Subcutaneous abdominal adipose tissue (tissue), 5 donors: ENCODE results near the gene UFD1.

ENCODE experiments used
- H3K27ac ChIP-seq: one replicate; pipeline ENCODE4 v1.7.0; 2013; ENCODE audit warnings: low read depth, mild to moderate bottlenecking, inconsistent platforms, low read length, moderate library complexity
- H3K27me3 ChIP-seq, 5 donors: one replicate each; pipeline ENCODE4 v1.7.0; 2013; ENCODE audit warnings: low read length in 5 of 5, inconsistent platforms in 1 of 5; ENCODE audit not compliant: control insufficient read depth in 5 of 5, insufficient read depth in 4 of 5
- H3K36me3 ChIP-seq, 5 donors: one replicate each; pipeline ENCODE4 v1.7.0; 2013; ENCODE audit warnings: low read length in 5 of 5; ENCODE audit not compliant: control insufficient read depth in 5 of 5, insufficient read depth in 5 of 5
- H3K4me1 ChIP-seq, 5 donors: one replicate each; pipeline ENCODE4 v1.7.0; 2013; ENCODE audit warnings: low read length in 5 of 5, mild to moderate bottlenecking in 3 of 5, moderate library complexity in 1 of 5; ENCODE audit not compliant: control insufficient read depth in 5 of 5, insufficient read depth in 5 of 5
- H3K4me3 ChIP-seq, 5 donors: one replicate each; pipeline ENCODE4 v1.7.0; 2013; ENCODE audit warnings: low read length in 5 of 5, low read depth in 1 of 5
- H3K9ac ChIP-seq, 5 donors: one replicate each; pipeline ENCODE4 v1.7.0; 2013; ENCODE audit warnings: low read length in 5 of 5, mild to moderate bottlenecking in 4 of 5, moderate library complexity in 3 of 5
- H3K9me3 ChIP-seq, 5 donors: one replicate each; pipeline ENCODE4 v1.7.0; 2013; ENCODE audit warnings: low read length in 5 of 5; ENCODE audit not compliant: control insufficient read depth in 5 of 5
- donor health status: healthy.
- donor health status: healthy.
- donor health status: healthy.
- donor health status: healthy.
- donor health status: healthy.

The UFD1 gene

DNA sequence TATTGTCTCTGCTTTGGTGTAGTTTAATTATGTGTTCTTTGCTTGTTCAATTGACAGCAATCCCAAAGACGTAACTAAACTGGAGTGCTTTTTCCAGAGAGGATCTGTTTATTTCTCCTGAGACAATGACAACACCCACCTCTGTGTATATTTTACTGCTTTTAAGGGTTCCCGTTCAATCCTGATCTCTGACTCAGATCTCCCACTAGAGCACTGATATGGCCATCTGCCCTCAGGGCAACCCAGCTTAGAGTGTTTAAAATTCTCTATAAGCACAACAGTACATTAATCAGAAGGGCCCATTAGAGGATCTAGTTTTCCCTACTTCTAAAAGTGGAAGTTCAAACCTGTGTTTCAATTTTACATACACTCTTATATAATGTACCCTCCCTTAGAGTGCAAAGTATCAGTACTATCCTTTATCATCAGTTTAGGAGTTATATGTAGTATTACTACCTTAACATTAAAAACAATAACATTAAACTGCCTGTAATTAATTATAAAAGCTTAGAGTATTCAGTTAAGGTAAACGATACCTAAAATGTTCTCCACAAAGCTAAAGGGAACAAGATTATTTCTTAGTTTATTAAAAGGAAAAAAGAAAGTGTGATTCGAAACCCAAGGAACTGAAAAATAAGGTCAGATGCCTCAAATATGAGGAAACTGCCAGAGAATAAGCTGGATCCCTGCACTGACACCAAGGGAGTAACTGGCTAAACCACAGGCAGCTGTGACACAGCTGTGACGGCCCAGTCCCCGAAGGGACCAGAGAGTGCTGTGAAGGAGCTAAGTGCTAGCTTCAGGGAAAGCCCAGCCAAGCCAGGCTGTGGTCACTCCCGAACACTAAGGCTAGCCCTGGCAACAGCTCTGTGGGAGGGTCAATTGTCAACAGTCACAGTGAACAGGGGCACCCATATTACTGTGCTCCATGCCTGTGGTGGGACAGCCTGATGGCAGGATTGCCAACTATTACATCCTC, 15.2 kb downstream of the UFD1 start:
- no peaks in the 10 kb centered on the region for H3K27me3 ChIP-seq
- H3K9me3 ChIP-seq = no peaks in the 10 kb centered on the region
- H3K36me3 ChIP-seq = peaks cover 8 to 75% (median 60%) of the 10 kb centered on the region in 5 donors
- H3K4me3 ChIP-seq = no peak overlapping the region
- peak overlapping the region; percentile 8 for H3K27ac ChIP-seq
- H3K9ac ChIP-seq = peak overlapping the region in 1 of 5 donors; percentile 2
- H3K4me1 ChIP-seq = no peaks in the 10 kb centered on the region

- Histone ChIP-seq H3K27ac (no peak overlapping the region), H3K9me3 (no peaks in the 10 kb centered on the region), H3K27me3 (no peaks in the 10 kb centered on the region), H3K9ac (no peak overlapping the region), H3K36me3 (peaks cover 10 to 70% (median 58%) of the 10 kb centered on the region in 5 donors), H3K4me1 (no peaks in the 10 kb centered on the region), H3K4me3 (no peak overlapping the region)
Observed at GRCh38 chr22:19463008-19463407, 16.0 kb downstream of the UFD1 start.

- Histone ChIP-seq H3K27me3 (no peaks in the 10 kb centered on the region), H3K4me1 (no peaks in the 10 kb centered on the region), H3K9ac (no peak overlapping the region), H3K36me3 (peaks cover 10 to 69% (median 56%) of the 10 kb centered on the region in 5 donors), H3K9me3 (no peaks in the 10 kb centered on the region), H3K27ac (no peak overlapping the region), H3K4me3 (no peak overlapping the region)
Observed at GRCh38 chr22:19461506-19461905, 17.5 kb downstream of the UFD1 start.

GRCh38 chr22:19460036-19460435, 19.0 kb downstream of the UFD1 start:
- Histone ChIP-seq H3K27ac (no peak overlapping the region), H3K36me3 (peaks cover 8 to 69% (median 56%) of the 10 kb centered on the region in 5 donors), H3K9ac (no peak overlapping the region), H3K9me3 (no peaks in the 10 kb centered on the region), H3K4me3 (no peak overlapping the region), H3K27me3 (no peaks in the 10 kb centered on the region), H3K4me1 (no peaks in the 10 kb centered on the region)

GRCh38 chr22:19457828-19458428, 21.1 kb downstream of the UFD1 start:
- Histone ChIP-seq H3K9ac (no peak overlapping the region), H3K4me1 (no peaks in the 10 kb centered on the region), H3K4me3 (no peak overlapping the region), H3K27ac (no peak overlapping the region), H3K36me3 (peaks cover 7 to 72% (median 64%) of the 10 kb centered on the region in 5 donors), H3K27me3 (no peaks in the 10 kb centered on the region), H3K9me3 (no peaks in the 10 kb centered on the region)

GRCh38 chr22:19456541-19456940, 22.5 kb downstream of the UFD1 start:
- Histone ChIP-seq H3K36me3 (peaks cover 9 to 84% (median 71%) of the 10 kb centered on the region in 5 donors), H3K27ac (no peak overlapping the region), H3K4me1 (no peaks in the 10 kb centered on the region), H3K9ac (no peak overlapping the region), H3K4me3 (no peak overlapping the region), H3K27me3 (no peaks in the 10 kb centered on the region), H3K9me3 (no peaks in the 10 kb centered on the region)

- Histone ChIP-seq H3K27ac (no peak overlapping the region), H3K4me3 (no peak overlapping the region), H3K27me3 (no peaks in the 10 kb centered on the region), H3K36me3 (peaks cover 14 to 84% (median 73%) of the 10 kb centered on the region in 5 donors), H3K9ac (no peak overlapping the region), H3K4me1 (peaks cover 0 to under 1% (median 0%) of the 10 kb centered on the region in 5 donors), H3K9me3 (no peaks in the 10 kb centered on the region)
Observed at GRCh38 chr22:19455585-19456370, 23.2 kb downstream of the UFD1 start.

- H3K4me1 ChIP-seq = peaks cover 0 to 8% (median 0%) of the 10 kb centered on the region in 5 donors
- H3K9ac ChIP-seq = no peak overlapping the region
- no peak overlapping the region for H3K27ac ChIP-seq
- no peak overlapping the region for H3K4me3 ChIP-seq
- no peaks in the 10 kb centered on the region for H3K27me3 ChIP-seq
- H3K36me3 ChIP-seq = peaks cover 14 to 86% (median 73%) of the 10 kb centered on the region in 5 donors
- H3K9me3 ChIP-seq = no peaks in the 10 kb centered on the region
Observed at GRCh38 chr22:19455033-19455432, 24.0 kb downstream of the UFD1 start.

DNA sequence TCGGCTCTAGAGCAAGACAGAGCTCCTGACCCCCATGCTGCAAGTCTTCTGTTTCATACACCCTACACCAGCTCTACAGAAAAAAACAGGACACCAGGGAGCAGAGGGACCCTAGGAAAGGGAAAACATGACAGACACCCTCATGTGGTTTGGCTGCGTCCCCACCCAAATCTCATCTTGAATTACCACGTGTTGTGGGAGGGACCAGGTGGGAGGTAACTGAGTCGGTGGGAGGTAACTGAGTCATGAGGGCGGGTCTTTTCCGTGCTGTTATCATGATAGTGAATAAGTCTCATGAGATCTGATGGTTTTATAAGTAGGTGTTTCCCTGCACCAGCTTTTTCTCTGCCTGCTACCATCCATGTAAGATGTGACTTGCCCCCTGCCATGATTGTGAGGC, 24.8 kb downstream of the UFD1 start:
- H3K9ac ChIP-seq = no peak overlapping the region
- no peaks in the 10 kb centered on the region for H3K27me3 ChIP-seq
- no peak overlapping the region for H3K4me3 ChIP-seq
- peaks cover 14 to 84% (median 72%) of the 10 kb centered on the region in 5 donors for H3K36me3 ChIP-seq
- no peak overlapping the region for H3K27ac ChIP-seq
- H3K4me1 ChIP-seq = peaks cover 0 to 8% (median 0%) of the 10 kb centered on the region in 5 donors
- no peaks in the 10 kb centered on the region for H3K9me3 ChIP-seq
